Measurements from ENCODE around the gene CCDC141.

- TF ChIP-seq EZH2phosphoT487 (IDR thresholded peaks at IDR 0.05; ENCODE audit: low read length) (no peak), CTCF (IDR thresholded peaks at IDR 0.05; ENCODE audit: low read length) (no peak)
Observed at GRCh38 chr2:178997477-178997876, 52.5 kb downstream of the CCDC141 start.

Data from MM.1S (cell line).